ENCODE measurements around the gene LDB2. TPM values are rescaled to one million over a fixed set of nuclear protein-coding genes. Genes with fewer than 3 reads are reported as not detected.

The LDB2 gene
- total and polyA plus RNA-seq, 2 of the 8 experiments (the other 6 are each of a cell fraction or from before 2014, with no cell fraction given): 57.0 to 140 TPM

GRCh38 chr4:16661813-16662212 is 236.6 kb downstream of the LDB2 start:
- TF ChIP-seq CTBP2 (IDR thresholded peaks at IDR 0.05; ENCODE audit: borderline replicate concordance, insufficient read depth, insufficient read length, low read length): no peak
- TF ChIP-seq MAFK (IDR thresholded peaks at IDR 0.05; ENCODE audit: low read depth, low read length): no peak
- no peak for TF ChIP-seq ASH2L (IDR thresholded peaks at IDR 0.05; ENCODE audit: low read length)
- no peak for TF ChIP-seq GTF2F1 (IDR thresholded peaks at IDR 0.05; ENCODE audit: borderline replicate concordance, low read depth, low read length)
- TF ChIP-seq GABPA (IDR thresholded peaks at IDR 0.05; ENCODE audit: borderline replicate concordance, insufficient read depth, low read length): no peak
- no peak for TF ChIP-seq HDAC2 (IDR thresholded peaks at IDR 0.05; ENCODE audit: borderline replicate concordance in 1 of 2, low read depth in 2 of 2, low read length in 2 of 2)
- no peak for TF ChIP-seq BRCA1 (IDR thresholded peaks at IDR 0.05; ENCODE audit: low read depth, low read length)
- no peak for TF ChIP-seq TCF12 (IDR thresholded peaks at IDR 0.05; ENCODE audit: low read depth, low read length)
- no peak for TF ChIP-seq CBX8 (IDR thresholded peaks at IDR 0.05; ENCODE audit: borderline replicate concordance, low read depth, low read length)
- TF ChIP-seq TAF1 (IDR thresholded peaks at IDR 0.05; ENCODE audit: low read depth, low read length): no peak
- H3K23ac ChIP-seq (ENCODE audit: insufficient read length): no peak overlapping the region
- no peak overlapping the region for H2AFZ ChIP-seq (ENCODE audit: low read length)
- H3K18ac ChIP-seq (ENCODE audit: extremely low read depth, low read length): no peak overlapping the region
- ChIA-PET POLR2A (ENCODE audit: partially characterized antibody) (interaction anchor here (0.6 to 0.8 kb wide), 2 partner anchors 34 to 198 kb away, joined by 3 to 4 read pairs; no protein-coding TSS in a partner anchor), CTCF (ENCODE audit: partially characterized antibody) (interaction anchor here (2.2 kb wide), 1 partner anchor 9 kb away, joined by 8 read pairs; no protein-coding TSS in a partner anchor)
- no peak overlapping the region for H2BK12ac ChIP-seq (ENCODE audit: low read depth, low read length)
- H2BK120ac ChIP-seq (replicated peaks; ENCODE audit: low read depth, low read length): no peak overlapping the region
- H3K27ac ChIP-seq (ENCODE audit: low read depth, low read length): no peak overlapping the region
- H3K27me3 ChIP-seq (replicated peaks in 1 of 4; ENCODE audit: control insufficient read depth in 3 of 4, extremely low read depth in 1 of 4, insufficient read depth in 3 of 4, low read length in 3 of 4): no peaks in the 10 kb centered on the region
- peaks cover 0 to 12% (median 5%) of the 10 kb centered on the region in 4 experiments; a peak in 4 of 8 replicates for H3K36me3 ChIP-seq (ENCODE audit: control insufficient read depth in 2 of 4, insufficient read depth in 4 of 4, low read length in 3 of 4)
- no peak overlapping the region for H4K8ac ChIP-seq (ENCODE audit: extremely low read depth, insufficient read depth, low read length)
- H2AK5ac ChIP-seq (ENCODE audit: low read depth, low read length): no peak overlapping the region
- no peaks in the 10 kb centered on the region for H4K20me1 ChIP-seq (replicated peaks in 1 of 2; ENCODE audit: control insufficient read depth in 1 of 2, insufficient read depth in 2 of 2, low read length in 2 of 2)
- no peak overlapping the region for H3K56ac ChIP-seq (replicated peaks; ENCODE audit: insufficient read length, low read depth, low read length)
- no peak overlapping the region for H3K4me2 ChIP-seq (ENCODE audit: insufficient read depth in 1 of 2, low read depth in 2 of 2, low read length in 2 of 2)
- no peaks in the 10 kb centered on the region for H3K79me2 ChIP-seq (ENCODE audit: control insufficient read depth in 1 of 2, insufficient read depth in 2 of 2, low read length in 2 of 2)
- FAIRE-seq (no peak), DNase-seq (ENCODE audit: low read depth in 1 of 2, low spot score in 2 of 2) (no peak)
- no peak overlapping the region for H2BK20ac ChIP-seq (ENCODE audit: low read length)
- no peaks in the 10 kb centered on the region for H3K23me2 ChIP-seq (ENCODE audit: low read depth, low read length)
- peaks cover 0 to 12% of the 10 kb centered on the region in 2 experiments; a peak in 1 of 4 replicates for H3K9me3 ChIP-seq (ENCODE audit: insufficient read depth in 2 of 2, low read depth in 1 of 2, low read length in 1 of 2)
- H2BK5ac ChIP-seq (ENCODE audit: low read depth, low read length): no peak overlapping the region
- H2BK15ac ChIP-seq (ENCODE audit: low read length): no peak overlapping the region
- H3K4me3 ChIP-seq (ENCODE audit: extremely low read depth in 1 of 4, insufficient read depth in 2 of 4, low read depth in 3 of 4, low read length in 4 of 4): no peak overlapping the region
- 77% methylated on average over 2 of the region's 2 CpGs; no CpG with 5 or more reads in 1 of the 2 experiments for WGBS, 2 experiments (ENCODE audit: extremely low coverage in 1 of 2, insufficient coverage in 1 of 2, insufficient read length in 1 of 2, insufficient replicate concordance in 2 of 2, low coverage in 1 of 2, low lambda C conversion rate in 2 of 2, missing lambda C conversion rate in 1 of 2)
- H4K91ac ChIP-seq (replicated peaks; ENCODE audit: insufficient read length, low read length): no peak overlapping the region
- H3K14ac ChIP-seq (ENCODE audit: insufficient read length): no peak overlapping the region
- no peak overlapping the region for H3K4ac ChIP-seq (replicated peaks; ENCODE audit: insufficient read length, low read depth, low read length)
- no peak overlapping the region for H3K9ac ChIP-seq (replicated peaks in 1 of 4; ENCODE audit: extremely low read depth in 1 of 4, low read depth in 3 of 4, low read length in 3 of 4)
- no peak overlapping the region for H4K5ac ChIP-seq (ENCODE audit: insufficient read length, low read depth, low read length)
- no peaks in the 10 kb centered on the region; a peak in 1 of 7 replicates for H3K4me1 ChIP-seq (replicated peaks in 1 of 4; ENCODE audit: control insufficient read depth in 3 of 4, insufficient read depth in 4 of 4, low read length in 3 of 4)
- no peaks in the 10 kb centered on the region; the same call in 1 of the 2 replicates for H3K79me1 ChIP-seq (ENCODE audit: low read depth, low read length)

All from H1 (cell line).